Spleen (tissue), 11 donors: Measurements from ENCODE around the gene CENPS. TPM values are rescaled to one million over a fixed set of nuclear protein-coding genes. Genes with fewer than 3 reads are reported as not detected.
A peak's percentile ranks its signal among the peaks of the same experiment; 100 is the strongest.

Source experiments
- DNase-seq: peaks from one replicate; pipeline ENCODE4 v3.0.0-alpha.2; 2020
- H3K27ac ChIP-seq, 8 donors: fragments of 200-600 bp; sonication (generic) in 7 of 8; 1 replicate in 4 of 8; 2 replicates in 4 of 8; pipeline versions ENCODE4 v1.5.0 to v1.8.0; 2016 to 2021; ENCODE audit warnings: inconsistent platforms in 4 of 8, mild to moderate bottlenecking in 4 of 8, moderate library complexity in 1 of 8
- H3K27me3 ChIP-seq, 7 donors: fragments of 200-600 bp; sonication (generic) in 6 of 7; replicated peaks in 1 of 7; 1 replicate in 4 of 7; 2 replicates in 3 of 7; pipeline versions ENCODE4 v1.5.0 to v1.8.0; 2016 to 2021; ENCODE audit warnings: inconsistent platforms in 3 of 7, mild to moderate bottlenecking in 1 of 7
- H3K36me3 ChIP-seq, 6 donors: fragments of 200-600 bp; sonication (generic) in 5 of 6; 1 replicate in 4 of 6; 2 replicates in 2 of 6; pipeline versions ENCODE4 v1.5.0 to v1.8.0; 2016 to 2021; ENCODE audit warnings: inconsistent platforms in 2 of 6
- H3K4me1 ChIP-seq, 6 donors: fragments of 200-600 bp; sonication (generic) in 5 of 6; 1 replicate in 3 of 6; 2 replicates in 3 of 6; pipeline versions ENCODE4 v1.5.0 to v1.8.0; 2016 to 2021; ENCODE audit warnings: inconsistent platforms in 3 of 6
- H3K4me3 ChIP-seq, 8 donors: fragments of 200-600 bp; sonication (generic) in 7 of 8; 1 replicate in 4 of 8; 2 replicates in 4 of 8; pipeline versions ENCODE4 v1.5.0 to v1.8.0; 2016 to 2021; ENCODE audit warnings: inconsistent platforms in 4 of 8, mild to moderate bottlenecking in 4 of 8, moderate library complexity in 2 of 8
- H3K9me3 ChIP-seq, 8 donors: fragments of 200-600 bp; sonication (generic) in 7 of 8; 1 replicate in 4 of 8; 2 replicates in 4 of 8; pipeline versions ENCODE4 v1.5.0 to v1.8.0; 2016 to 2021; ENCODE audit warnings: inconsistent platforms in 4 of 8
- CTCF ChIP-seq, 11 experiments: fragments of 200-600 bp in 7 of 11; fragments of 450-650 bp in 4 of 11; sonication (generic) in 4 of 11; IDR thresholded peaks in 8 of 11; conservative IDR thresholded peaks in 3 of 11; 1 replicate in 7 of 11; 2 replicates in 4 of 11; pipeline versions ENCODE4 v1.4.0 to v1.8.0; 2016 to 2021; ENCODE audit warnings: antibody characterized with exemption in 11 of 11, inconsistent platforms in 4 of 11, mild to moderate bottlenecking in 1 of 11
- POLR2A ChIP-seq, 3 donors: fragments of 450-650 bp; IDR thresholded peaks; one replicate each; pipeline ENCODE4 v1.5.1; 2017; ENCODE audit warnings: antibody characterized with exemption in 3 of 3, mild to moderate bottlenecking in 1 of 3
- POLR2AphosphoS5 ChIP-seq, 3 donors: sonication (generic); formaldehyde crosslinking; IDR thresholded peaks; one replicate each; pipeline ENCODE4 v1.5.1; 2017; ENCODE audit warnings: antibody characterized with exemption in 3 of 3
- WGBS, 5 donors: extraction: QIAGEN DNeasy Blood & Tissue Kit in 3 of 5; methylation state at CpG; one replicate each; pipeline versions ENCODE4 v1.1.5 to v1.1.7; 2013 to 2018; 5-methylcytosine and 5-hydroxymethylcytosine counted together
- intact Hi-C: fragments of 100-400 bp; cut with DNase I; formaldehyde crosslinking; loops from one replicate; pipeline ENCODE4 v1.15.0; 2023; ENCODE audit warnings: low total_unique reads
- polyA plus RNA-seq, 3 donors: library from polyadenylated mRNA; stranded (reverse); fragments of 200-250 nt; gene quantifications; one replicate each; pipeline ENCODE4 v1.2.1, GENCODE V29; 2013
- total RNA-seq, 7 donors: library from RNA; depleted of rRNA in 3 of 7; stranded (reverse); fragments of >200 nt in 3 of 7; fragmentation: NEBNext Ultra II Directional in 4 of 7; extraction: Animal tissue kit (Norgen Biotek cat#: 25700) in 4 of 7; gene quantifications; one replicate each; pipeline versions ENCODE4 v1.1.0 to v1.2.1, GENCODE V29; 2016 to 2021
- donor health status: healthy with polysubstance abuse.
- donor health status: DM: no; HTN: no; CAD: no; lungs with moderate emphysema.
- donor health status: DM: no; HTN: no; CAD: no.
- donor health status: Bipolar disorder and iron deficiency.
- donor health status: healthy.
- donor health status: DM: no; HTN: no; CAD: no.
- donor health status: DM: yes; HTN: yes; CAD: no.

Gene CENPS
- total and polyA plus RNA-seq, 10 donors: 2.1 to 13.5 (median 7.5) TPM

- Histone ChIP-seq H3K4me3 (no peak overlapping the region), H3K36me3 (no peaks in the 10 kb centered on the region), H3K27me3 (no peaks in the 10 kb centered on the region), H3K9me3 (no peaks in the 10 kb centered on the region), H3K27ac (no peak overlapping the region), H3K4me1 (peaks cover 6 to 54% (median 28%) of the 10 kb centered on the region in 6 donors)
- TF ChIP-seq CTCF (IDR thresholded peaks at IDR 0.05 in 8 of 11, conservative IDR thresholded peaks at IDR 0.05 in 3 of 11) (no peak), POLR2A (IDR thresholded peaks at IDR 0.05) (no peak), POLR2AphosphoS5 (IDR thresholded peaks at IDR 0.05) (no peak)
- WGBS, 5 donors: 87 to 93% (median 92%) methylated on average over 2 to 5 of the region's 5 CpGs
- intact Hi-C loops: loop anchor here (5.0 kb wide), 1 partner anchor 52 kb away; no protein-coding TSS in a partner anchor
- no peak for DNase-seq
Measured at GRCh38 chr1:10428984-10429383, 1.2 kb upstream of the CENPS start.

GRCh38 chr1:10429868-10430215 lies 391 bp upstream of the CENPS start:
- intact Hi-C loops: loop anchor here (5.0 kb wide), 3 partner anchors 47 to 62 kb away; no protein-coding TSS in a partner anchor
- Histone ChIP-seq H3K9me3 (no peaks in the 10 kb centered on the region), H3K27ac (peak overlapping the region; percentile 52 to 87 (median 72)), H3K4me3 (peak overlapping the region in 7 of 8 donors; percentile 72 to 96 (median 87)), H3K4me1 (peaks cover 6 to 54% (median 28%) of the 10 kb centered on the region in 6 donors), H3K27me3 (no peaks in the 10 kb centered on the region), H3K36me3 (peaks cover 0 to under 1% (median 0%) of the 10 kb centered on the region in 6 donors)
- WGBS, 5 donors: 16 to 30% (median 17%) methylated on average over 12 to 16 of the region's 16 CpGs
- TF ChIP-seq POLR2AphosphoS5 (IDR thresholded peaks at IDR 0.05): no peak
- no peak for TF ChIP-seq CTCF (IDR thresholded peaks at IDR 0.05 in 8 of 11, conservative IDR thresholded peaks at IDR 0.05 in 3 of 11)
- no peak for TF ChIP-seq POLR2A (IDR thresholded peaks at IDR 0.05)
- no peak for DNase-seq

GRCh38 chr1:10431070-10431730 lies 967 bp downstream of the CENPS start:
- TF ChIP-seq CTCF (IDR thresholded peaks at IDR 0.05 in 8 of 11, conservative IDR thresholded peaks at IDR 0.05 in 3 of 11) (no peak), POLR2A (IDR thresholded peaks at IDR 0.05) (no peak)
- Histone ChIP-seq H3K27me3 (no peaks in the 10 kb centered on the region), H3K4me1 (peaks cover 6 to 54% (median 28%) of the 10 kb centered on the region in 6 donors), H3K4me3 (peak overlapping the region; percentile 72 to 96 (median 88)), H3K27ac (peak overlapping the region in 7 of 8 donors; percentile 56 to 87 (median 79)), H3K36me3 (peaks cover 0 to 5% (median 0%) of the 10 kb centered on the region in 6 donors), H3K9me3 (no peaks in the 10 kb centered on the region)
- intact Hi-C loops: loop anchor here (5.0 kb wide), 2 partner anchors 46 to 61 kb away; no protein-coding TSS in a partner anchor
- 25 to 27% (median 25%) methylated on average over 27 to 30 of the region's 30 CpGs for WGBS, 5 donors
- DNase-seq: no peak

- intact Hi-C loops: loop anchor here (5.0 kb wide), 2 partner anchors 44 to 59 kb away; no protein-coding TSS in a partner anchor
- TF ChIP-seq POLR2AphosphoS5 (IDR thresholded peaks at IDR 0.05): no peak
- TF ChIP-seq POLR2A (IDR thresholded peaks at IDR 0.05): no peak
- no peak for TF ChIP-seq CTCF (IDR thresholded peaks at IDR 0.05 in 8 of 11, conservative IDR thresholded peaks at IDR 0.05 in 3 of 11)
- WGBS, 5 donors: 76 to 85% (median 81%) methylated on average over 13 to 14 of the region's 14 CpGs
- DNase-seq: no peak
- Histone ChIP-seq H3K36me3 (peaks cover 0 to 5% (median 0%) of the 10 kb centered on the region in 6 donors), H3K27me3 (no peaks in the 10 kb centered on the region), H3K27ac (no peak overlapping the region), H3K9me3 (no peaks in the 10 kb centered on the region), H3K4me3 (no peak overlapping the region), H3K4me1 (peaks cover 6 to 39% (median 23%) of the 10 kb centered on the region in 6 donors)
Measured at GRCh38 chr1:10432910-10433700, 2.9 kb downstream of the CENPS start.
